K562 (cell line): ENCODE measurements around the gene SOX12. TPM values are rescaled to one million over a fixed set of nuclear protein-coding genes. Genes with fewer than 3 reads are reported as not detected.

Experiments used
- ARID1B ChIP-seq: fragments of 450-650 bp; IDR thresholded peaks from 2 replicates; pipeline ENCODE4 v1.6.1; 2016; ENCODE audit warnings: antibody characterized with exemption, mild to moderate bottlenecking, inconsistent platforms
- ASH1L ChIP-seq: fragments of 450-650 bp; IDR thresholded peaks from 2 replicates; pipeline ENCODE4 v1.6.1; 2018; ENCODE audit warnings: borderline replicate concordance, mild to moderate bottlenecking, low read depth; ENCODE audit not compliant: partially characterized antibody
- ATF6 ChIP-seq: sonication (generic); formaldehyde crosslinking; IDR thresholded peaks from 2 replicates; pipeline ENCODE4 v1.4.0; 2020; ENCODE audit warnings: mild to moderate bottlenecking, missing genetic modification reagents
- CHD4 ChIP-seq: fragments of 200-600 bp; sonication (generic); IDR thresholded peaks from 3 replicates; pipeline ENCODE4 v1.6.1; 2012; ENCODE audit warnings: low read depth, mild to moderate bottlenecking, mixed read lengths, low read length, inconsistent platforms; ENCODE audit not compliant: insufficient read depth, insufficient replicate concordance, poor library complexity, severe bottlenecking
- ETV6 ChIP-seq, 3 experiments: fragments of 150-350 bp in 1 of 3; sonication (generic) in 1 of 3; formaldehyde crosslinking in 1 of 3; IDR thresholded peaks; 2 replicates each; pipeline versions ENCODE4 v1.6.1 to v1.8.0; 2014 to 2022; ENCODE audit warnings: borderline replicate concordance in 2 of 3, low read depth in 2 of 3, antibody characterized with exemption in 1 of 3, low read length in 1 of 3, mild to moderate bottlenecking in 1 of 3, missing genetic modification reagents in 1 of 3
- ILK ChIP-seq: fragments of 450-650 bp; IDR thresholded peaks from 2 replicates; pipeline ENCODE4 v1.6.1; 2016; ENCODE audit warnings: missing genetic modification characterization, low read depth, mild to moderate bottlenecking, missing compliant biosample characterization, moderate library complexity, borderline replicate concordance
- MAX ChIP-seq: sonication (generic); formaldehyde crosslinking; IDR thresholded peaks from 2 replicates; pipeline ENCODE4 v1.9.0; 2022; ENCODE audit warnings: mild to moderate bottlenecking, missing genetic modification reagents
- MCM7 ChIP-seq, 2 experiments: fragments of 450-650 bp; IDR thresholded peaks; 2 replicates each; pipeline ENCODE4 v1.6.1; 2016 to 2018
- NR3C1 ChIP-seq: sonication (generic); formaldehyde crosslinking; IDR thresholded peaks from 2 replicates; pipeline ENCODE4 v1.8.1; 2022; ENCODE audit warnings: missing genetic modification reagents
- POLR2B ChIP-seq: fragments of 450-650 bp; IDR thresholded peaks from 2 replicates; pipeline ENCODE4 v1.6.1; 2018; ENCODE audit warnings: low read depth; ENCODE audit not compliant: partially characterized antibody
- SIX5 ChIP-seq, 2 experiments: IDR thresholded peaks; 2 replicates each; pipeline ENCODE4 v1.6.1; 2011; ENCODE audit warnings: low read length in 2 of 2, borderline replicate concordance in 1 of 2, low read depth in 1 of 2, mild to moderate bottlenecking in 1 of 2, moderate library complexity in 1 of 2; ENCODE audit not compliant: insufficient read depth in 1 of 2
- SLC30A9 ChIP-seq: fragments of 250-450 bp; sonication (Bioruptor Pico); IDR thresholded peaks from 2 replicates; pipeline ENCODE4 v1.8.0; 2022; ENCODE audit warnings: mild to moderate bottlenecking, moderate library complexity
- ZBTB12 ChIP-seq: fragments of 250-450 bp; sonication (Bioruptor Pico); IDR thresholded peaks from 2 replicates; pipeline ENCODE4 v1.4.0; 2020
- ZBTB49 ChIP-seq: sonication (generic); formaldehyde crosslinking; IDR thresholded peaks from 2 replicates; pipeline ENCODE4 v1.8.0; 2022; ENCODE audit warnings: missing genetic modification reagents, mild to moderate bottlenecking, borderline replicate concordance
- ZKSCAN1 ChIP-seq: fragments of 150-350 bp; IDR thresholded peaks from 2 replicates; pipeline ENCODE4 v1.6.1; 2016; ENCODE audit warnings: low read depth, low read length
- ZNF143 ChIP-seq: sonication (generic); formaldehyde crosslinking; IDR thresholded peaks from 2 replicates; pipeline ENCODE4 v1.9.0; 2022; ENCODE audit warnings: mild to moderate bottlenecking, missing genetic modification reagents
- ZNF511 ChIP-seq: sonication (generic); formaldehyde crosslinking; IDR thresholded peaks from 2 replicates; pipeline ENCODE4 v1.8.0; 2022; ENCODE audit warnings: mild to moderate bottlenecking, missing genetic modification reagents
- ZNF699 ChIP-seq: fragments of 250-450 bp; sonication (Bioruptor Pico); IDR thresholded peaks from 2 replicates; pipeline ENCODE4 v1.8.0; 2021; ENCODE audit warnings: mild to moderate bottlenecking, moderate library complexity; ENCODE audit not compliant: insufficient replicate concordance
- polyA plus RNA-seq, 8 experiments: library from polyadenylated mRNA; depleted of rRNA in 4 of 8; stranded (reverse) in 5 of 8; unstranded in 3 of 8; fragments of >200 nt; fragmentation: Nextera tagmentation in 2 of 8; fragmentation: Illumina TruSeq in 1 of 8; extraction: Ambion mirVana in 2 of 8; extraction: Trizol in 1 of 8; gene quantifications; 2 replicates each; pipeline versions ENCODE4 v1.2.1 to v1.2.3, GENCODE V29; 2011 to 2014; ENCODE audit warnings: inconsistent platforms in 1 of 8, missing spikeins in 1 of 8
- total RNA-seq, 7 experiments: library from RNA; depleted of rRNA in 6 of 7; stranded (reverse); fragments of >200 nt in 6 of 7; fragmentation: Illumina TruSeq in 2 of 7; extraction: Trizol in 2 of 7; gene quantifications; 2 replicates each; pipeline versions ENCODE4 v1.2.1 to v1.2.3, GENCODE V29; 2011 to 2021; ENCODE audit warnings: low replicate concordance in 1 of 7

The SOX12 gene
- total and polyA plus RNA-seq, 9 of the 15 experiments (the other 6 are each of a cell fraction or from before 2014, with no cell fraction given), result 0.42 to 26.3 (median 2.6) TPM

- TF ChIP-seq SIX5 (IDR thresholded peaks at IDR 0.05; ENCODE audit: borderline replicate concordance in 1 of 2, insufficient read depth in 1 of 2, low read depth in 1 of 2, low read length in 2 of 2) (no peak), ZBTB49 (no peak), ARID1B (no peak; the same call in none of the 2 replicates), ZKSCAN1 (no peak), ILK (tag) (no peak), ZNF699 (CRISPR knock-in tag) (no peak), ZNF511 (CRISPR knock-in tag) (no peak), SLC30A9 (CRISPR knock-in tag) (no peak), POLR2B (peak; percentile 17), ZBTB12 (CRISPR knock-in tag) (no peak), NR3C1 (CRISPR knock-in tag) (no peak), ETV6 (IDR thresholded peaks at IDR 0.05; ENCODE audit: borderline replicate concordance in 1 of 2, low read depth in 2 of 2, low read length in 1 of 2) (no peak), ETV6 (CRISPR knock-in tag; IDR thresholded peaks at IDR 0.05; ENCODE audit: borderline replicate concordance) (no peak), MCM7 (IDR thresholded peaks at IDR 0.05) (no peak), CHD4 (no peak), ZNF143 (CRISPR knock-in tag) (no peak), ASH1L (no peak), MAX (peak; percentile 91), ATF6 (CRISPR knock-in tag) (no peak)
Measured at GRCh38 chr20:362271-363254, 37.2 kb downstream of the SOX12 start (continued).
